Frontal cortex (tissue), 4 donors: ENCODE measurements around the gene INAFM2. TPM values are rescaled to one million over a fixed set of nuclear protein-coding genes. Genes with fewer than 3 reads are reported as not detected.
A peak's percentile ranks its signal among the peaks of the same experiment; 100 is the strongest.

Experiments
- DNase-seq, 2 donors: peaks; one replicate each; pipeline ENCODE4 v3.0.0; 2012; ENCODE audit warnings: low spot score in 2 of 2
- FAIRE-seq: peaks from 2 replicates; lab custom pipeline; 2012; peaks lifted over from hg19 to GRCh38; lab: Jason Lieb, UNC
- total RNA-seq: library from RNA; depleted of rRNA; stranded (reverse); fragments of >200 nt; gene quantifications from one replicate; pipeline ENCODE4 v1.2.3, GENCODE V29; 2014
- donor health status: control.
- donor health status: control.
- donor health status: control.

The INAFM2 gene
- total RNA-seq, 1 donor from 2014 or later, result 10.6 TPM

- FAIRE-seq (no peak), DNase-seq (peak in 1 of 2 donors; percentile 62)
Observed at GRCh38 chr15:40354408-40355171, 31.1 kb downstream of the INAFM2 start.

- DNase-seq, result no peak
- FAIRE-seq, result no peak
Observed at GRCh38 chr15:40355976-40356585, 32.6 kb downstream of the INAFM2 start.

- no peak for DNase-seq
- no peak for FAIRE-seq
Observed at GRCh38 chr15:40357246-40357645, 33.8 kb downstream of the INAFM2 start.

- DNase-seq (peak; percentile 96 to 97), FAIRE-seq (no peak)
Observed at GRCh38 chr15:40357723-40358470, 34.4 kb downstream of the INAFM2 start, which contains the start of gene DISP2. DISP2 (plus strand) TSS chr15:40358219; CDS start chr15:40358322, 103 bp downstream.

GRCh38 chr15:40358471-40359353, 35.2 kb downstream of the INAFM2 start:
- no peak for FAIRE-seq

GRCh38 chr15:40360015-40360414, 36.5 kb downstream of the INAFM2 start:
- DNase-seq (no peak), FAIRE-seq (no peak)

More at GRCh38 chr15:40358471-40359353, 35.2 kb downstream of the INAFM2 start:
- DNase-seq, result no peak

- DNase-seq, result no peak
- FAIRE-seq, result no peak
Observed at GRCh38 chr15:40361640-40362039, 38.1 kb downstream of the INAFM2 start.

- FAIRE-seq, result no peak
Observed at GRCh38 chr15:40363611-40364010, 40.1 kb downstream of the INAFM2 start.

GRCh38 chr15:40364251-40364650, 40.8 kb downstream of the INAFM2 start:
- DNase-seq (no peak), FAIRE-seq (no peak)

More at GRCh38 chr15:40363611-40364010, 40.1 kb downstream of the INAFM2 start:
- no peak for DNase-seq

GRCh38 chr15:40365016-40365415, 41.5 kb downstream of the INAFM2 start:
- DNase-seq (no peak), FAIRE-seq (no peak)

GRCh38 chr15:40365624-40366456, 42.3 kb downstream of the INAFM2 start:
- no peak for FAIRE-seq
- DNase-seq, result no peak

GRCh38 chr15:40366457-40367370, 43.2 kb downstream of the INAFM2 start:
- DNase-seq, result peak; percentile 63 to 65
- no peak for FAIRE-seq

GRCh38 chr15:40367371-40367685, 43.8 kb downstream of the INAFM2 start:
- FAIRE-seq (no peak), DNase-seq (no peak)

GRCh38 chr15:40367686-40368611, 44.5 kb downstream of the INAFM2 start:
- DNase-seq (peak; percentile 84 to 91), FAIRE-seq (no peak)

GRCh38 chr15:40368719-40369473, 45.4 kb downstream of the INAFM2 start:
- FAIRE-seq (no peak), DNase-seq (no peak)

GRCh38 chr15:40369474-40369869, 46.0 kb downstream of the INAFM2 start:
- FAIRE-seq (no peak), DNase-seq (no peak)
